Activated CD8-positive, alpha-beta T cell treated with anti-CD3 and anti-CD28 coated beads for 36 hours (primary cell): ENCODE measurements around the gene TRIM47. TPM values are rescaled to one million over a fixed set of nuclear protein-coding genes. Genes with fewer than 3 reads are reported as not detected.
"Not testable (repeated sequence)": the region's sequence is repeated elsewhere in the genome, so short reads cannot be mapped to it uniquely, and the experiment has no call there.

Experiments used
- ATAC-seq: fragments of 200-7000 bp; cut with Tn5 transposase; one replicate; pipeline ENCODE4 v1.10.0; 2021; ENCODE audit warnings: mild to moderate bottlenecking, moderate library complexity
- CTCF ChIA-PET: fragments of 350-600 bp; sonication (Branson Sonifier 250); formaldehyde crosslinking; loops from one replicate; lab custom pipeline; 2021; ENCODE audit warnings: antibody characterized with exemption; lab: Charles Lee
- POLR2A ChIA-PET: fragments of 350-600 bp; sonication (Branson Sonifier 250); formaldehyde crosslinking; loops from one replicate; lab custom pipeline; 2021; ENCODE audit warnings: antibody characterized with exemption; lab: Charles Lee
- DNase-seq: peaks from one replicate; pipeline ENCODE4 v3.0.0-alpha.2; 2020
- H3K27ac Mint-ChIP-seq: one replicate; pipeline ENCODE4 v1.8.0; 2021; ENCODE audit warnings: mild to moderate bottlenecking, mixed read lengths
- H3K27me3 Mint-ChIP-seq: one replicate; pipeline ENCODE4 v1.8.0; 2021; ENCODE audit warnings: mixed read lengths
- H3K36me3 Mint-ChIP-seq: one replicate; pipeline ENCODE4 v1.8.0; 2021; ENCODE audit warnings: low read depth, mixed read lengths
- H3K4me1 Mint-ChIP-seq: one replicate; pipeline ENCODE4 v1.8.0; 2021; ENCODE audit warnings: low read depth, mixed read lengths
- H3K4me3 Mint-ChIP-seq: one replicate; pipeline ENCODE4 v1.8.0; 2021; ENCODE audit warnings: mild to moderate bottlenecking, moderate library complexity, mixed read lengths
- H3K9me3 Mint-ChIP-seq: one replicate; pipeline ENCODE4 v1.8.0; 2021; ENCODE audit warnings: mixed read lengths
- intact Hi-C: fragments of 100-400 bp; cut with micrococcal nuclease; formaldehyde crosslinking; loops from one replicate; pipeline ENCODE4 v1.10.0; 2022
- total RNA-seq, 2 experiments: library from RNA; stranded (reverse); gene quantifications; one replicate each; pipeline ENCODE4 v1.2.3, GENCODE V29; 2021
- TF ChIP-seq, protein P1 (sequence below): fragments of 200-600 bp; IDR thresholded peaks from one replicate; pipeline ENCODE4 v1.8.0; 2022; ENCODE audit warnings: antibody characterized with exemption, mild to moderate bottlenecking

TRIM47 gene
- total RNA-seq, 2 experiments from 2014 or later = 16.6 to 16.8 TPM

- POLR2A ChIA-PET = interaction anchor here (0.7 to 1.8 kb wide), 3 partner anchors 9 to 85 kb away, joined by 3 to 16 read pairs (median 8); partner anchors contain the start of gene WBP2
- intact Hi-C loops = no loop called here
- no peak overlapping the region for H3K4me3 Mint-ChIP-seq
Measured at GRCh38 chr17:75864448-75864871, 13.9 kb downstream of the TRIM47 start.

GRCh38 chr17:75861927-75862317 lies 16.5 kb downstream of the TRIM47 start:
- DNase-seq (no peak), ATAC-seq (no peak)
- no peak overlapping the region for H3K4me3 Mint-ChIP-seq
- no peaks in the 10 kb centered on the region for H3K36me3 Mint-ChIP-seq
- TF ChIP-seq, protein P1, sequence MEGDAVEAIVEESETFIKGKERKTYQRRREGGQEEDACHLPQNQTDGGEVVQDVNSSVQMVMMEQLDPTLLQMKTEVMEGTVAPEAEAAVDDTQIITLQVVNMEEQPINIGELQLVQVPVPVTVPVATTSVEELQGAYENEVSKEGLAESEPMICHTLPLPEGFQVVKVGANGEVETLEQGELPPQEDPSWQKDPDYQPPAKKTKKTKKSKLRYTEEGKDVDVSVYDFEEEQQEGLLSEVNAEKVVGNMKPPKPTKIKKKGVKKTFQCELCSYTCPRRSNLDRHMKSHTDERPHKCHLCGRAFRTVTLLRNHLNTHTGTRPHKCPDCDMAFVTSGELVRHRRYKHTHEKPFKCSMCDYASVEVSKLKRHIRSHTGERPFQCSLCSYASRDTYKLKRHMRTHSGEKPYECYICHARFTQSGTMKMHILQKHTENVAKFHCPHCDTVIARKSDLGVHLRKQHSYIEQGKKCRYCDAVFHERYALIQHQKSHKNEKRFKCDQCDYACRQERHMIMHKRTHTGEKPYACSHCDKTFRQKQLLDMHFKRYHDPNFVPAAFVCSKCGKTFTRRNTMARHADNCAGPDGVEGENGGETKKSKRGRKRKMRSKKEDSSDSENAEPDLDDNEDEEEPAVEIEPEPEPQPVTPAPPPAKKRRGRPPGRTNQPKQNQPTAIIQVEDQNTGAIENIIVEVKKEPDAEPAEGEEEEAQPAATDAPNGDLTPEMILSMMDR = no peak
- no peak overlapping the region for H3K27ac Mint-ChIP-seq
- H3K4me1 Mint-ChIP-seq = peaks cover 31% of the 10 kb centered on the region
- no peaks in the 10 kb centered on the region for H3K27me3 Mint-ChIP-seq
- POLR2A ChIA-PET = interaction anchor here (1.0 to 9.2 kb wide), 4 partner anchors 14 to 117 kb away, joined by 3 to 72 read pairs (median 4); partner anchors contain the start of genes ACOX1, TEN1 and TRIM47
- no peaks in the 10 kb centered on the region for H3K9me3 Mint-ChIP-seq
- CTCF ChIA-PET = interaction anchor here (0.6 to 6.7 kb wide), 22 partner anchors 11 to 153 kb away, joined by 3 to 107 read pairs (median 7); partner anchors contain the start of genes CDK3, GALK1, TRIM47 and TRIM65
- intact Hi-C loops = no loop called here

More at GRCh38 chr17:75864448-75864871, 13.9 kb downstream of the TRIM47 start:
- DNase-seq = peak; percentile 71
- Mint-ChIP-seq H3K27ac (peak overlapping the region; percentile 78), H3K4me1 (peaks cover 17% of the 10 kb centered on the region), H3K27me3 (no peaks in the 10 kb centered on the region), H3K9me3 (no peaks in the 10 kb centered on the region), H3K36me3 (no peaks in the 10 kb centered on the region)
- ATAC-seq = peak; percentile 78
- CTCF ChIA-PET = interaction anchor here (0.9 to 4.6 kb wide), 8 partner anchors 9 to 141 kb away, joined by 3 to 47 read pairs (median 4); partner anchors contain the start of genes UNC13D and WBP2
- TF ChIP-seq, protein P1 = no peak

GRCh38 chr17:75859358-75859757 lies 19.0 kb downstream of the TRIM47 start:
- H3K4me1 Mint-ChIP-seq = peaks cover 27% of the 10 kb centered on the region
- H3K4me3 Mint-ChIP-seq, ATAC-seq, H3K27me3 Mint-ChIP-seq, H3K9me3 Mint-ChIP-seq, intact Hi-C loops, H3K36me3 Mint-ChIP-seq, H3K27ac Mint-ChIP-seq: not testable (repeated sequence)
- peak; percentile 26 for DNase-seq
- CTCF ChIA-PET = interaction anchor here (0.9 to 6.7 kb wide), 4 partner anchors 12 to 106 kb away, joined by 3 to 107 read pairs (median 8); no protein-coding TSS in a partner anchor
- POLR2A ChIA-PET = interaction anchor here (1.5 to 9.2 kb wide), 2 partner anchors 17 to 80 kb away, joined by 4 to 72 read pairs; partner anchors contain the start of gene TRIM47

DNA sequence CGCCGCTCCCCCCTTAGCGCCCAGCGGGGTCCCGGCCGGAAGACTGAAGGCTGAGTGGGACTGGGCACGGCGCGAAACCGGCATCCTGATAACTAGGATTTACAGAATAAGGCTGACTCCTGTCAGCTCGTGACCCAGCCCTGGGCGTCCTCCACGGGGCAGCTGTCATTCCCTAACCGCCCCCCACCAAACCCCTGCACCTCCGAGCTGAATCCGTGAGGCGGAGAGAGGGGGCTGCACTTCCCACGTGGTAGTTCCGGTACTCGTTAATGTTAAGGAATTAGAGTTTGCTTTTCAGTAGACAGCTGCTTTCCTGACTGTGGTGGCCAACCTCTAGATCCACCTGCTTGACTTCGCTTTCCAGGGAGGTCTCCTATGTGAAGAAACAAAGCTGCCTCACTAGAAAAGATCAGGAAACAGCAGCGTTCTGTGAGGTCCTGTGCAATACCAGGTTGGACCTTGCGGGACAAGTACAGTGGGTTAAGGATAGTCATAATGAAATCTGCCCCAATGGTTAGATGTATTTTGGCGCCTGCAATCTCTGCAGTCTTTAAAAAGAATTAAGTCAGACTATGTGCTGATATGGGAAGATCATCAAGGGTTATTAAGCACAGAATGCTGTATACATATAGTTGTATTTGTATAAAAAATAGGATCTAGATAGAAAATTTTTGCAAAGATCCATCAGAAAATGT lies 22.2 kb downstream of the TRIM47 start:
- H3K4me1 Mint-ChIP-seq = peaks cover 33% of the 10 kb centered on the region
- H3K27ac Mint-ChIP-seq = peak overlapping the region; percentile 92
- TF ChIP-seq, protein P1 = peak; percentile 53
- DNase-seq (peak; percentile 44), ATAC-seq (no peak)
- H3K36me3 Mint-ChIP-seq = peaks cover 2% of the 10 kb centered on the region
- H3K27me3 Mint-ChIP-seq = no peaks in the 10 kb centered on the region
- H3K4me3 Mint-ChIP-seq = no peak overlapping the region
- intact Hi-C loops = no loop called here
- no peaks in the 10 kb centered on the region for H3K9me3 Mint-ChIP-seq
- POLR2A ChIA-PET = interaction anchor here (0.7 to 9.2 kb wide), 13 partner anchors 9 to 103 kb away, joined by 3 to 72 read pairs (median 7); partner anchors contain the start of genes TRIM47, TRIM65, UNC13D and UNK
- CTCF ChIA-PET = interaction anchor here (0.6 to 3.5 kb wide), 17 partner anchors 8 to 107 kb away, joined by 3 to 45 read pairs (median 5); partner anchors contain the start of genes GALK1, TRIM47 and TRIM65

DNA sequence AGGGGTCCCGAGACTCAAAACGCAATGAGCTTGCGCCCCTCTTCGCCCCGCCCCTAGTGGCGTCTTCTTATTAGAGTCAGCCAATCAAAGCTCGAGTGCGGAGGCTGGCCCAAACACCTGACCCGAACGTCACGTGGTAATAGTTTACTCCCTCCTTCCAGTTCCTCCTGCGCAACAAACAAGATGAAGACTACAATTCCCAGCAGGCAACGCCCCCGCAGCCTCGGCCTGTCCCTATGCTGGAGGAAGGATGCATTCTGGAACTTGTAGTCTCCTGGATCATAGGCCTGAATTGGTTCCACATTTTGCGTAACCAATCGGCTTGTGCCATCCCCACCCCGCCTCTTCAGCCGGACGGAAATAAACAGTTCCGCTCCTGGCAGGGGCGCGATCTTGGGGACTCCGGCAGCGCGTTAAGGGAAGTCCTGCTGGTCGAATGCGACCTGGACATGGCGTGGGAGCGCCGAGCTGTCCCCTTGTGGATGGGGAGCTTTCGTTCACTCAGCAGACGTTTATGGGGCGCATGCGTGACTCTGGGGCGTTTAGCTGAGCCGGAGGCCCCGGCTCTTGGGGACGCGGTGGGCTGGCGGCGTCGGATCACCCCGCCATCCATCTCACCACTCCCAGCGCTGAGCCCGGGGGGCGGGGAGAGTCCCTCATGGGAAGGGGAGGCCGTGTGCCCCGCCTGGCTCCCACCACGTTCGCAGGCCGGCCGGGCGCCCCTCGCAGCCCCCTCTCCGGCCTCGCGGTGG lies 22.9 kb downstream of the TRIM47 start, which contains the start of gene WBP2:
Gene WBP2 (minus strand): TSS at position 26 of the 752 bp plus-strand sequence. CDS start 38 bp downstream, outside the sequence.
- CTCF ChIA-PET = interaction anchor here (0.6 to 3.5 kb wide), 23 partner anchors 7 to 159 kb away, joined by 3 to 45 read pairs (median 4); partner anchors contain the start of genes GALK1, TRIM47 and TRIM65
- TF ChIP-seq, protein P1 = no peak
- Mint-ChIP-seq H3K4me3 (no peak within 1 kb of the TSS), H3K27ac (peak within 1 kb of the TSS; percentile 92), H3K36me3 (peaks cover 2% of the 10 kb centered on the region), H3K27me3 (no peaks in the 10 kb centered on the region), H3K4me1 (peaks cover 33% of the 10 kb centered on the region), H3K9me3 (no peaks in the 10 kb centered on the region)
- DNase-seq = peak; percentile 100
- peak; percentile 93 for ATAC-seq
- POLR2A ChIA-PET = interaction anchor here (0.7 to 9.2 kb wide), 16 partner anchors 9 to 184 kb away, joined by 3 to 72 read pairs (median 6); partner anchors contain the start of genes TRIM47, TRIM65, UNC13D and UNK
- intact Hi-C loops = no loop called here
